Smooth muscle cell (in vitro differentiated cells): Measurements from ENCODE around the gene XPR1. TPM values are rescaled to one million over a fixed set of nuclear protein-coding genes. Genes with fewer than 3 reads are reported as not detected.

Experiments used
- DNase-seq: peaks from one replicate; lab custom pipeline; 2025; ENCODE audit not compliant: unreplicated experiment; lab: John Stamatoyannopoulos, UW
- H2AFZ ChIP-seq: fragments of 200-600 bp; sonication (generic); 2 replicates; pipeline ENCODE4 v1.6.0; 2016; ENCODE audit warnings: antibody characterized with exemption, low read depth, mild to moderate bottlenecking
- H3F3A ChIP-seq: fragments of 200-600 bp; sonication (generic); 2 replicates; pipeline ENCODE4 v1.6.0; 2017; ENCODE audit warnings: antibody characterized with exemption, low read depth
- H3K27ac ChIP-seq: fragments of 200-600 bp; sonication (generic); 2 replicates; pipeline ENCODE4 v1.5.1; 2016; ENCODE audit warnings: low read depth, mild to moderate bottlenecking
- H3K27me3 ChIP-seq: fragments of 200-600 bp; sonication (generic); 2 replicates; pipeline ENCODE4 v1.6.1; 2016; ENCODE audit warnings: low read depth, mild to moderate bottlenecking
- H3K36me3 ChIP-seq: fragments of 200-600 bp; sonication (generic); 2 replicates; pipeline ENCODE4 v1.5.1; 2016; ENCODE audit warnings: low read depth
- H3K4me1 ChIP-seq: fragments of 200-600 bp; sonication (generic); 2 replicates; pipeline ENCODE4 v1.5.1; 2016; ENCODE audit warnings: low read depth
- H3K4me2 ChIP-seq: fragments of 200-600 bp; sonication (generic); 2 replicates; pipeline ENCODE4 v1.6.0; 2016; ENCODE audit warnings: mild to moderate bottlenecking
- H3K4me3 ChIP-seq: fragments of 200-600 bp; sonication (generic); 2 replicates; pipeline ENCODE4 v1.5.1; 2016; ENCODE audit warnings: mild to moderate bottlenecking
- H3K79me2 ChIP-seq: fragments of 200-600 bp; sonication (generic); 2 replicates; pipeline ENCODE4 v1.6.0; 2016; ENCODE audit warnings: low read depth, mild to moderate bottlenecking
- H3K9ac ChIP-seq: fragments of 200-600 bp; sonication (generic); 2 replicates; pipeline ENCODE4 v1.6.0; 2016; ENCODE audit warnings: low read depth
- H3K9me3 ChIP-seq: fragments of 200-600 bp; sonication (generic); replicated peaks from 2 replicates; pipeline ENCODE4 v1.5.1; 2016; ENCODE audit warnings: low read depth
- H4K20me1 ChIP-seq: fragments of 200-600 bp; sonication (generic); 2 replicates; pipeline ENCODE4 v1.6.0; 2016; ENCODE audit warnings: low read depth
- CTCF ChIP-seq: fragments of 200-600 bp; sonication (generic); IDR thresholded peaks from 2 replicates; pipeline ENCODE4 v1.5.1; 2017; ENCODE audit warnings: borderline replicate concordance, mild to moderate bottlenecking, antibody characterized with exemption; ENCODE audit not compliant: insufficient read depth, poor library complexity, severe bottlenecking
- WGBS: methylation state at CpG from one replicate; pipeline ENCODE4 v1.1.7; 2016; ENCODE audit warnings: low lambda C conversion rate; 5-methylcytosine and 5-hydroxymethylcytosine counted together
- polyA plus RNA-seq: library from polyadenylated mRNA; unstranded; fragments of >200 nt; fragmentation: Nextera tagmentation; extraction: Ambion mirVana; gene quantifications from 2 replicates; pipeline ENCODE4 v1.2.1, GENCODE V29; 2016
- total RNA-seq: library from RNA; depleted of rRNA; stranded (reverse); fragments of >200 nt; gene quantifications from 2 replicates; pipeline ENCODE4 v1.2.3, GENCODE V29; 2014

The XPR1 gene
- total and polyA plus RNA-seq, 2 experiments from 2014 or later: 9.5 to 27.6 TPM

GRCh38 chr1:180630408-180631193 is 1.2 kb upstream of the XPR1 start:
- H3K27ac ChIP-seq: no peak overlapping the region
- H3K4me3 ChIP-seq: no peak overlapping the region
- H4K20me1 ChIP-seq: peaks cover 24% of the 10 kb centered on the region
- DNase-seq: no peak
- no peak overlapping the region for H3K9ac ChIP-seq
- no peak for TF ChIP-seq CTCF
- H3K4me1 ChIP-seq: peaks cover 20% of the 10 kb centered on the region
- H3K36me3 ChIP-seq: no peaks in the 10 kb centered on the region
- WGBS: 94% methylated on average over 2 of the region's 2 CpGs
- no peaks in the 10 kb centered on the region for H3F3A ChIP-seq
- H3K27me3 ChIP-seq: no peaks in the 10 kb centered on the region
- H3K79me2 ChIP-seq: peaks cover 29% of the 10 kb centered on the region
- H3K4me2 ChIP-seq: no peak overlapping the region
- H3K9me3 ChIP-seq: no peaks in the 10 kb centered on the region
- peak overlapping the region; percentile 23 for H2AFZ ChIP-seq

GRCh38 chr1:180631194-180631765 is 542 bp upstream of the XPR1 start:
- no peaks in the 10 kb centered on the region for H3K27me3 ChIP-seq
- no peak overlapping the region for H3K4me3 ChIP-seq
- DNase-seq: no peak
- peaks cover 36% of the 10 kb centered on the region for H3K79me2 ChIP-seq
- H3K4me2 ChIP-seq: no peak overlapping the region
- no peaks in the 10 kb centered on the region for H3F3A ChIP-seq
- no peaks in the 10 kb centered on the region for H3K9me3 ChIP-seq
- peaks cover 20% of the 10 kb centered on the region for H3K4me1 ChIP-seq
- WGBS: 62% methylated on average over 6 of the region's 6 CpGs
- H4K20me1 ChIP-seq: peaks cover 30% of the 10 kb centered on the region
- TF ChIP-seq CTCF: no peak
- H3K36me3 ChIP-seq: no peaks in the 10 kb centered on the region
- H3K9ac ChIP-seq: no peak overlapping the region
- H2AFZ ChIP-seq: peak overlapping the region; percentile 23
- peak overlapping the region; percentile 2 for H3K27ac ChIP-seq

GRCh38 chr1:180632326-180633056 is 669 bp downstream of the XPR1 start:
- Histone ChIP-seq H3K4me3 (peak overlapping the region; percentile 67), H3K4me2 (peak overlapping the region; percentile 85), H3F3A (no peaks in the 10 kb centered on the region), H3K79me2 (peaks cover 40% of the 10 kb centered on the region), H3K27me3 (no peaks in the 10 kb centered on the region), H3K4me1 (peaks cover 20% of the 10 kb centered on the region), H3K27ac (peak overlapping the region; percentile 25), H3K36me3 (no peaks in the 10 kb centered on the region), H4K20me1 (peaks cover 41% of the 10 kb centered on the region), H2AFZ (peak overlapping the region; percentile 81), H3K9ac (peak overlapping the region; percentile 43), H3K9me3 (no peaks in the 10 kb centered on the region)
- peak; percentile 3 for TF ChIP-seq CTCF
- peak; percentile 68 for DNase-seq
- under 1% methylated on average over 23 of the region's 44 CpGs for WGBS
